Suppressor macrophage (primary cell): Measurements from ENCODE around the gene CD82.

Source experiments
- DNase-seq, 4 experiments: peaks; one replicate each; pipeline ENCODE4 v3.0.0-alpha.2; 2020 to 2022

Gene CD82

GRCh38 chr11:44561964-44562734, 3.3 kb upstream of the CD82 start:
- DNase-seq: peak in 1 of 4 experiments; percentile 45

GRCh38 chr11:44562845-44563460, 2.5 kb upstream of the CD82 start:
- no peak for DNase-seq

GRCh38 chr11:44563711-44564110, 1.8 kb upstream of the CD82 start:
- DNase-seq: no peak

GRCh38 chr11:44564166-44564565, 1.3 kb upstream of the CD82 start:
- no peak for DNase-seq

GRCh38 chr11:44564670-44565210, 723 bp upstream of the CD82 start:
- DNase-seq: peak; percentile 92 to 97 (median 94)

- no peak for DNase-seq
Measured at GRCh38 chr11:44565953-44566949, 788 bp downstream of the CD82 start.

- DNase-seq: no peak
Measured at GRCh38 chr11:44566952-44567875, 1.8 kb downstream of the CD82 start.

GRCh38 chr11:44567876-44568256, 2.4 kb downstream of the CD82 start:
- no peak for DNase-seq

- DNase-seq: no peak
Measured at GRCh38 chr11:44568331-44568657, 2.8 kb downstream of the CD82 start.

- DNase-seq: peak; percentile 93 to 97 (median 94)
Measured at GRCh38 chr11:44568658-44569473, 3.4 kb downstream of the CD82 start.

GRCh38 chr11:44570411-44571155, 5.1 kb downstream of the CD82 start:
- peak; percentile 64 to 88 (median 80) for DNase-seq

GRCh38 chr11:44571871-44572270, 6.4 kb downstream of the CD82 start:
- peak in 2 of 4 experiments; percentile 39 to 56 for DNase-seq

GRCh38 chr11:44572436-44572835, 7.0 kb downstream of the CD82 start:
- no peak for DNase-seq

- no peak for DNase-seq
Measured at GRCh38 chr11:44572884-44573283, 7.4 kb downstream of the CD82 start.

- peak; percentile 26 to 77 (median 53) for DNase-seq
Measured at GRCh38 chr11:44573333-44573732, 7.9 kb downstream of the CD82 start.

- peak; percentile 46 to 77 (median 69) for DNase-seq
Measured at GRCh38 chr11:44574610-44575287, 9.3 kb downstream of the CD82 start.

GRCh38 chr11:44575288-44575672, 9.8 kb downstream of the CD82 start:
- DNase-seq: peak; percentile 67 to 88 (median 77)

- no peak for DNase-seq
Measured at GRCh38 chr11:44575962-44576361, 10.5 kb downstream of the CD82 start.

- DNase-seq: no peak
Measured at GRCh38 chr11:44576656-44577055, 11.2 kb downstream of the CD82 start.
